SK-N-MC (cell line): ENCODE measurements around the gene C20orf144.

Source experiments
- EZH2 ChIP-seq: fragments of 200-600 bp; sonication (generic); IDR thresholded peaks from one replicate; pipeline ENCODE4 v1.6.1; 2017; ENCODE audit warnings: antibody characterized with exemption
- FOXP2 ChIP-seq: optimal IDR thresholded peaks from 2 replicates; pipeline ENCODE3; 2011; ENCODE audit warnings: mild to moderate bottlenecking, moderate library complexity; ENCODE audit not compliant: insufficient read depth; ENCODE audit errors: extremely low read length, control extremely low read depth
- POLR2AphosphoS5 ChIP-seq: IDR thresholded peaks from 2 replicates; pipeline ENCODE4 v1.6.1; 2012; ENCODE audit warnings: mild to moderate bottlenecking, low read depth, low read length, borderline replicate concordance

DNA sequence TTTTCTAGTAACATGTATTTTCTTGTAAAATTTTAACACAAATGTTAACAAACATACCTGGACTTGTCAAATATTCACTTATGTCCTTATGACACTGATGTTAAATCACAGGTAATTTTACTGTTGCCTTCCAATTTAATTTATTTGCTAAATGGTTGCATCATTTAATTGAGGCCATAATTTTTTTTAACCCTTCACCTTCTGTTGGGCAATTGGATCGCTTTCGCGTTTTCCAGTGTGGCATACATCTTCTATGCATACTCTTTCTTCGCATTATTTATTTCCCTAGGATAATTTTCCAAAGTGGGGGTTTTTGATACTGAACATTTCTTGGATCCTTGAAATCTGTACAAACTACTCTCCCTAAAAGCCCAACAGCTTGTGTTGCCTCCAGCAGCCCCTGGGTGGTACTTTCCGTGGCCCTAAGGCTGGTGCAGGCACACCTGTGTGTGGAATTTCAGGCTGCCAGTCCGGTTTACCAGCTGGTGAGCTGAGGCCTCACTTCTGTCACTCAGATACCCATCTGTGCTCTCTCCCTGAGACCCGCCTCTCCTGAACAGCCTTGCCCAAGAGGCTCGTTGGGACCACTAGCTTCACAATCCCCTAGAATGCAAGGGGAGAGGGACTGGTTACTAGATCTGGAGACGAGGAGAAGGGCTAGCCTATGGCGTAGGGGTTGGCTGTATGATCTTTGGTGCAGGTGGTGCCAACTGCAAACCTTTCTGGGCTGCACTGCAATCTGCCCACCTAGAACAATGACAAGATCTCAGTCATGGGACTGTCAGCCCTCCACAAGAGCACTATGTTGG lies 11.2 kb upstream of the C20orf144 start:
- no peak for TF ChIP-seq POLR2AphosphoS5
- no peak for TF ChIP-seq EZH2
- no peak for TF ChIP-seq FOXP2
